ENCODE data around the gene GRIP2.

GRIP2 gene

GRCh38 chr3:14505001-14505802, 34.9 kb downstream of the GRIP2 start:
- DNase-seq, result no peak

- DNase-seq, result no peak
These were observed 36.5 kb downstream of the GRIP2 start for GRCh38 chr3:14503706-14504065.

GRCh38 chr3:14503033-14503705, 37.0 kb downstream of the GRIP2 start:
- DNase-seq, result no peak

GRCh38 chr3:14502472-14502871, 37.7 kb downstream of the GRIP2 start:
- DNase-seq, result no peak

- DNase-seq, result no peak
These were observed 42.8 kb downstream of the GRIP2 start for GRCh38 chr3:14497321-14497720.

GRCh38 chr3:14496351-14496750, 43.8 kb downstream of the GRIP2 start:
- no peak for DNase-seq

GRCh38 chr3:14494973-14495300, 45.2 kb downstream of the GRIP2 start:
- no peak for DNase-seq

GRCh38 chr3:14494279-14494972, 45.7 kb downstream of the GRIP2 start:
- no peak for DNase-seq

GRCh38 chr3:14492948-14493881, 46.9 kb downstream of the GRIP2 start:
- no peak for DNase-seq

- no peak for DNase-seq
These were observed 48.5 kb downstream of the GRIP2 start for GRCh38 chr3:14491396-14492190.

- DNase-seq, result no peak
These were observed 49.3 kb downstream of the GRIP2 start for GRCh38 chr3:14490831-14491230.

GRCh38 chr3:14490255-14490654, 49.9 kb downstream of the GRIP2 start:
- no peak for DNase-seq

- no peak for DNase-seq
These were observed 50.5 kb downstream of the GRIP2 start for GRCh38 chr3:14489641-14490040.

- DNase-seq, result no peak
These were observed 51.7 kb downstream of the GRIP2 start for GRCh38 chr3:14488286-14489041.

- no peak for DNase-seq
These were observed 52.3 kb downstream of the GRIP2 start for GRCh38 chr3:14487821-14488220.

- no peak for DNase-seq
These were observed 53.1 kb downstream of the GRIP2 start for GRCh38 chr3:14487086-14487485.

- DNase-seq, result no peak
These were observed 53.7 kb downstream of the GRIP2 start for GRCh38 chr3:14486460-14486859.

- no peak for DNase-seq
These were observed 54.2 kb downstream of the GRIP2 start for GRCh38 chr3:14485981-14486380.

GRCh38 chr3:14484741-14485140, 55.4 kb downstream of the GRIP2 start:
- no peak for DNase-seq

GRCh38 chr3:14483286-14483685, 56.9 kb downstream of the GRIP2 start:
- DNase-seq, result no peak

- DNase-seq, result no peak
These were observed 57.8 kb downstream of the GRIP2 start for GRCh38 chr3:14482271-14482721.
